GM21786 (cell line): ENCODE data around the gene PIP5K1B.
"Not testable (repeated sequence)": the region's sequence is repeated elsewhere in the genome, so short reads cannot be mapped to it uniquely, and the experiment has no call there.

ENCODE experiments used
- ATAC-seq: cut with Tn5 transposase; IDR thresholded peaks from one replicate; pipeline ENCODE4 v1.9.1; 2021; ENCODE audit not compliant: unreplicated experiment

The PIP5K1B gene

DNA sequence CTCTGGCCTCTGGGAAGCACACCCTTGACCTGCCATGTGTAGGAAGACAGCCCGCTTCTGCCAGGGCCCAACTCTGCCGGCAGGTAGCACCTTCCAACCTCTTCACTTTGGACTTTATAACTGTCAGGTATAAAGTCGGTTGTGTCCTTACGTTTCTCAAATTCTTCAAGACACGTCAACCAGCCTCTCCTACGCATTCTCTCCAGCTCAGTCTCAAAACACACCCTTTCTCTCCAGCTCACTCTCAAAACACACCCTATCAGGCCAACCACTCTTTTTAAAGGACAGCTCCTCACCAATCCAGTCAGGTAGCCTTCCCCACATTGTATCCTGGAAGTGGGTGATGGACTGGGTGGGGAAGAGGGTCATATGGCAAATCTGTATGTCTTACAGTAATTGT is 344.1 kb downstream of the PIP5K1B start:
- no peak for ATAC-seq

DNA sequence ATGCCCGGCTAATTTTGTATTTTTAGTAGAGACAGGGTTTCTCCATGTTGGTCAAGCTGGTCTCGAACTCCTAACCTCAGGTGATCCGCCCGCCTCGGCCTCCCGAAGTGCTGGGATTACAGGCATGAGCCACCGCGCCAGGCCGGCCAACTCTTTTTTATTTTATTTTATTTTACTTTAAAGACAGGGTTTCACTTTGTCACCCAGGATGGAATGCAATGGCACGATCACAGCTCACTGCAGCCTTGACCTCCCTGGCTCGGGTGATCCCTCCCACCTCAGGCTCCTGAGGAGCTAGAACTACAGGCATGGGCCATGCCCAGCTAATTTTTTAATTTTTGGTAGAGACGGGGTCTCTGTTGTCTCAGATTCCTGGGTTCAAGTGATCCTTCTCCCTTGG is 345.9 kb downstream of the PIP5K1B start:
- not testable (repeated sequence) for ATAC-seq

GRCh38 chr9:69054989-69055388 is 349.9 kb downstream of the PIP5K1B start:
- ATAC-seq, result no peak

DNA sequence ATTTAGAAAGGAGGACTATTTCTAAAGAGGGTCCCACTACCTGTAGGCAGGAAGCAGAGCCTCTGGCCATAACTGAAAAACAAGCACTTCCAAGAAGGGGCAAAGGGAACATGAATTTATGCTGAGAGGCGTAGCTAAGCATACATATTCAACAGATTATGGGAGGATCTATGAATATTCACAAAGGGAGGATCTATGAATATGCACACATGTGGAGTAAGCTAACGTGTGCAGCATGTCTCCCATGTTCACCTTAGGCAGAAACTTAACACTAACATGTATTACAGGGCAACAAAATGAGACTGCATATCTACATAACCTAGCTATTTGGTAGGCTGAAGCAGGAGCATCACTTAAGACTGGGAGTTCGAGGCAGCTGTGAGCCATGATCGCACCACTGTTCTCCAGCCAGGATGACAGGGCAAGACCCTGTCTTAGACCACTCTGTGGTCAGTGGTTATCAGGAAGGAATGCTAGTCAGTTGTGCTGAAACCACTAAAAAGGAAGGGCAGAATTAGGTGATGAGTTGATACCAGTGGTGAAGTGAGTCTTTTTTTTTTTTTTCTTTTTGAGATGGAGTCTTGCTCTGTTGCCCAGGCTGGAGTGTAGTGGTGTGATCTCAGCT is 351.3 kb downstream of the PIP5K1B start:
- ATAC-seq, result no peak

GRCh38 chr9:69058101-69058500 is 353.1 kb downstream of the PIP5K1B start:
- ATAC-seq, result no peak
